COR-L47 (cell line): ENCODE data around the gene FGF18.
"Not testable (repeated sequence)": the region's sequence is repeated elsewhere in the genome, so short reads cannot be mapped to it uniquely, and the experiment has no call there.

ENCODE experiments used
- DNase-seq: peaks from one replicate; lab custom pipeline; 2025; lab: John Stamatoyannopoulos, UW

FGF18 gene, protein sequence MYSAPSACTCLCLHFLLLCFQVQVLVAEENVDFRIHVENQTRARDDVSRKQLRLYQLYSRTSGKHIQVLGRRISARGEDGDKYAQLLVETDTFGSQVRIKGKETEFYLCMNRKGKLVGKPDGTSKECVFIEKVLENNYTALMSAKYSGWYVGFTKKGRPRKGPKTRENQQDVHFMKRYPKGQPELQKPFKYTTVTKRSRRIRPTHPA

DNA sequence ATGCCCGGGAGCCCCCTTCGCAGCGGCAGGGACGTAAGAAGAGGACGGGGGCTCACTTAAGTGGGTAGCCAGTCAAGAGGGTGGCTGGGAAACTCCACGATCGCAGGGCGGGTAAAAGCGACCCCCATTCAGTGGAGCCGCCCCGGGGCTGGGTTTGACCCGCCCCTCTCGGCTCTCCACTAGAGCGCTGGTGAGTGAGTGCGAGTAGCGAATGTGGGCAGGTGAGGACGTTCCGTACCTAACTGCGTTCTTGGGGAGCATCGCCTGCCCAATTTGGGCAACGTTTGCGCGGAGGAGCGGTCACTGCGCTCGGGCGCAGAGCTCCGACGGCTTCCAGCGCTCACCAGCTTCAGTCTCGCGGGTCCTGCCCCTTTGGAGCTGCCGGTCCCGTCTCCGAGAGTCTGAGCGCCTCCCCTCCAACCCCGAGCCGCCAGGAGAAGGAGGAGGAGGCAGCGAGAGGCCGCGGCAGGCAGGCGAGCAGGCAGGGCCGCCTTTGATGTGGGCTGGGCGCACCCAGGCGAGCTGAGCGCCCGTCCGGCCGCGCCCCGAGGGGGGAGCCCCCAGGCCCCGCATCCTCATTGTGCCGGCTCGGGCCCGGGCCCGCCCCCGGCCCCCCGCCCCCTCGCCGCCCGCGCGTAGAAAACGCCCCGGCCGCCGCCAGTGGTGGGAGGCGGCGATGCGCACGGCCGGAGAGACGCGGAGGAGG, at the start of gene FGF18:
Gene FGF18 (plus strand): TSS at position 666 of the 706 bp plus-strand sequence. CDS start 553 bp downstream, outside the sequence.
- DNase-seq: peak; percentile 29

DNA sequence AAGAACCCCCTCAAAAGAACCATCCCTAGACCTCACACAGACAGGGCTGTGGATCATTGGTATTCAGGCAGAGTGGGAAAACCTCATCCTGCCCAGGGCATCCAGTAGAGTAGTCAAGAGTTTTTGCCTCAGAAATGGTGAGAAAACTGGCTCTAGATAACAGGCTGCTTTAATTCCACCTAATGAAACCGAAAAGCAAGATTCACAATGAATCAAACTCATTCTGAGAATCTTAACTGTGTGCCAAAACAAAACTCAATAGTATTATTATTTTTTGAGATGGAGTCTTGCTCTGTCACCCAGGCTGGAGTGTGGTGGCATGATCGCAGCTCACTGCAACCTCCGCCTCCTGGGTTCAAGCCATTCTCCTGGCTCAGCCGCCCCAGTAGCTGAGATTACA, 49.5 kb upstream of the FGF18 start:
- no peak for DNase-seq

DNA sequence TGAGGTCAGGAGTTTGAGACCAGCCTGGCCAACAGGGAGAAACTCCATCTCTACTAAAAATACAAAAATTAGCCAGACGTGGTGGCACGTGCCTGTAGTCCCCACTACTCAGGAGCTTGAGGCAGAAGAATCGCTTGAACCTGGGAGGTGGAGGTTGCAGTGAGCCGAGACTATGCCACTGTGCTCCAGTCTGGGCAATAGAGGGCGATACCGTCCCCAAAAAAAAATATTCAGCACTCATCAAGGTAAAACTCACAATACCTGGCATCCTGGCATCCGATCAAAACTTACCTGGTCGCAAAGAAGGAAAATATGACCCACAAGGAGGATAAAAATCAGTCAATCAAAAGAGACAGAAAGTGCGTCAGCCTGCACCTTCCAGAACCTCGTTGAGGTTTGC, 48.6 kb upstream of the FGF18 start:
- DNase-seq: not testable (repeated sequence)

DNA sequence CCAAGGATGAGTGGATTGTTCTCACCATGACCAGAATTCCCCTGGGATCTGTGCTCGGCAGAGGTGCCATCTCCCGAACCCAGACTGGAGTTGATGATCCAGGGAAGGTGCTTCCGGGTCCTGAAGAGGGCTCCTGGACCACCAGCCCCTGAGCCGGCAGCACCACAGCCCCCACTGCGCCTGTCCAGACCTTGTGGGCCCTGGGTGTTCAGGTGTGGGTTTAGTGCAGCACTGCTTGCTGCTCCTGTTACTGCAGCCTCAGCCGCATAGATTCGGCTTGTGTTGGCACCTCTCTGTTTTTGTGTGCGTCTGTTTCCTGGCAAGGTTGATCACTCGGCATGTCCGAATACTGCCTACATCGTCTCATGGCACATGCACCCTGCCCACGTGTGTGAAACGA, 48.1 kb upstream of the FGF18 start:
- no peak for DNase-seq

DNA sequence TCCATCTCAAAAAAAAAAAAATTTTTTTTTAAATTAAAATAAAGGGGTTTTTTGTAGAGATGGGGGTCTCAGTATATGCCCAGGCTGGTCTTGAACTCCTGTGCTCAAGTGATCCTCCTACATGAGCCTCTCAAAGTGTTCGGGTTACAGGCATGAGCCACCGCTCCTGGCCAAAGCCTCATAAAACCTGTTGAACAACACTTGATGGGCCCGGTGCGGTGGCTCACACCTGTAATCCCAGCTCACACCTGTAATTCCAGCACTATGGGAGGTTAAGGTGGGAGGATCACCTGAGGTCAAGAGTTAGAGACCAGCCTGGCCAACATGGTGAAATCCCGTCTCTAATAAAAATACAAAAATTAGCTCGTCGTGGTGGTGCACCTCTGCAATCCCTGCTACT, 39.5 kb upstream of the FGF18 start:
- DNase-seq: no peak

DNA sequence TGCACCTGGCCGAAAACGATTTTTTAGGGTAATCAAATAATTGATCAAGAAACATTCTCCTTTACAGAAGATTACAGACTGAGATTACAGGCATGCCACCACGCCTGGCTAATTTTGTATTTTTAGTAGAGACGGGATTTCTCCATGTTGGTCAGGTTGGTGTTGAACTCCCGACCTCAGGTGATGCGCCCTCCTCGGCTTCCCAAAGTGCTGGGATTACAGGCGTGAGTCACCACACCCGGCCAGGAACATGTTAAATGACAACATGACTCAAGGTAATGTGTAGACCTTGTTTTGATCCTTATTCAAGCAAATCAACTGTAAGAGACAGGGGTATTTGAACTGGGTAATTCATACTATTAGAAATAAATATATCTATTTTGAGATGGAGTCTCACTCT, 35.0 kb upstream of the FGF18 start:
- DNase-seq: not testable (repeated sequence)

DNA sequence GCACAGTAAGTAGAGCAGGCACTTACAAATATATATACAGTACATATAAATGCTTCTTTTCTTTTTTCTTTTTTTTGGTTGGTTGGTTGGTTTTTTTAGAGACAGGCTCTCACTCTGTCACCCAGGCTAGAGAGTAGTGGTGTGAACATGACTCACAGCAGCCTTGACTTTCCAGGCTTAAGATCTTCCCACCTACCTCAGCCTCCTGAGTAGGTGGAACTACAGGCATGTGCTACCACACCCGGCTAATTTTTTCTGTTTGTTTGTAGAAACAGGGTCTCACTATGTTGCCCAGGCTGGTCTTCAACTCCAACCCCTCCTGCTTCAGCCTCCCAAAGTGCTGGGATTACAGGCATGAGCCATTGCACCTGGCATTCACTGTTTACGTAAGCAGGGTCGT, 34.4 kb upstream of the FGF18 start:
- not testable (repeated sequence) for DNase-seq

DNA sequence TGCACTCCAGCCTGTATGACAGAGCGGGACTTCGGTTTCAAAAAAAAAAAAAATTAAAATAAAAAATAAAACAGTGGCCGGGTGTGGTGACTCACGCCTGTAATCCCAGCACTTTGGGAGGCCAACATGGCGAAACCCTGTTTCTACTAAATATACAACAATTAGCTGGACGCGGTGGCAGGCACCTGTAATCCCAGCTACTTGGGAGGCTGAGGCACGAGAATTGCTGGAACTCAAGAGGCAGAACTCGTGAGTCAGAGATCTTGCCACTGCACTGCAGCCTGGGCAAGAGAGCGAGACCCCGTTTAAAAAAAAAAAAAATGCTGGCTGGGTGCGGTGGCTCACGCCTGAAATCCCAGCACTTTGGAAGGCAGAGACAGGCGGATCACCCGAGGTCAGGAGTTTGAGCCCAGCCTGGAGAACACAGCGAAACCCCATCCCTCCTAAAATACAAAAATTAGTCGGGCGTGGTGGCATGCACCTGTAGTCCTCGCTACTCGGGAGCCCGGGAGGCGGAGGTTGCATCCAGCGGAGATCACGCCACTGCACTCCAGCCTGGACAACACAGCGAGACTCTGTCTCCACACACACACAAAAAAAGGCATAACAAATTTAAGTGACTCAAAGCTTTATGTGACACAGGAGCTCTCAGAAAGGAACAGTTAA, 33.3 kb upstream of the FGF18 start:
- DNase-seq: no peak

DNA sequence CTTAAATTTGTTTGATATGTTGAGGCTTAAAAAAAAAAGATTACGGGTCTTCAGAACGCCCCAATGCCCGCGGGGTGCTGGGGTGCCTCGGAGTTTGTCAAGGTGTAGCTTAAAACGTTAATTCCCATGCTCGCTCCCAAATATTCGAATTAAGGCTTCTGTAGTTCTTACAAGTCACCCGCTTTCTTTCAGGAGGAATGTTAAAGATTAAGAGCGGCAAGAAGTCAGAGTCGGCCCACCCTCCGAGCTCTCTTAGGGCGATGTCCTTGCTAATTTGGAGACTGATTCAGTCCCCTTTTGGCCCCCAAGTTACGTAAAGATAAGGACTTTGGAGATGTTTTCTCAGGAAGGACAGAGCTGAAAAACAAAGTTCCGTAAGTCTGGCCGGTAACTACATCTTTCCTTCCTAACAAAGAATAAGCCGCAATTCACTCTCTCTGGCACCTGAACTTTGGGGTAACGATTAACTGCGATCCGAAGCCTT, 32.5 kb upstream of the FGF18 start:
- DNase-seq: no peak

DNA sequence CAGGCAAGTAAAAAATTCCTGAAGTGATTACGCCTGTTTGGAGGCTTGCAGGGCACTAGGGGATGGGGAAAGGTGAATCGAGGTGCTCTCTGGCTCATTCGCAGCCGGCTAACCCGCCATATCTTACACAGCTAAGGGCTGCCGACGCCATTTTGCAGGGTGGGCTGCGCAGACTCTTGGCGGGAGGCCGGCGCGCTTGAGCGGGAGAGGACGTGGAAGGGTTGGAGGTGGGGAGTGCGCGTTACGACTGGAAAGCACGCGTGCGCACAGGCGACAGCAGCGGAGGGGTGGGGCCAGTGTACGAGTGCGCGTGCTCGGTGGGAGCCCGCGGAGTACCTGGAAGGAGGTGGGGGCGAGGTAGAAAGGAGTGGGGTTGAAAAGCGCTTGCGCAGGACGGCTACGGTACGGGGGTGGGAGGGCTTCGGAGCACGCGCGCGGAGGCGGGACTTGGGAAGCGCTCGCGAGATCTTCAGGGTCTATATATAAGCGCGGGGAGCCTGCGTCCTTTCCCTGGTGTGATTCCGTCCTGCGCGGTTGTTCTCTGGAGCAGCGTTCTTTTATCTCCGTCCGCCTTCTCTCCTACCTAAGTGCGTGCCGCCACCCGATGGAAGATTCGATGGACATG, 32.0 kb upstream of the FGF18 start, which contains the start of gene NPM1:
Gene NPM1 (plus strand): TSS at position 505 of the 625 bp plus-strand sequence. CDS start 100 bp downstream, at position 605.
- peak; percentile 98 for DNase-seq

DNA sequence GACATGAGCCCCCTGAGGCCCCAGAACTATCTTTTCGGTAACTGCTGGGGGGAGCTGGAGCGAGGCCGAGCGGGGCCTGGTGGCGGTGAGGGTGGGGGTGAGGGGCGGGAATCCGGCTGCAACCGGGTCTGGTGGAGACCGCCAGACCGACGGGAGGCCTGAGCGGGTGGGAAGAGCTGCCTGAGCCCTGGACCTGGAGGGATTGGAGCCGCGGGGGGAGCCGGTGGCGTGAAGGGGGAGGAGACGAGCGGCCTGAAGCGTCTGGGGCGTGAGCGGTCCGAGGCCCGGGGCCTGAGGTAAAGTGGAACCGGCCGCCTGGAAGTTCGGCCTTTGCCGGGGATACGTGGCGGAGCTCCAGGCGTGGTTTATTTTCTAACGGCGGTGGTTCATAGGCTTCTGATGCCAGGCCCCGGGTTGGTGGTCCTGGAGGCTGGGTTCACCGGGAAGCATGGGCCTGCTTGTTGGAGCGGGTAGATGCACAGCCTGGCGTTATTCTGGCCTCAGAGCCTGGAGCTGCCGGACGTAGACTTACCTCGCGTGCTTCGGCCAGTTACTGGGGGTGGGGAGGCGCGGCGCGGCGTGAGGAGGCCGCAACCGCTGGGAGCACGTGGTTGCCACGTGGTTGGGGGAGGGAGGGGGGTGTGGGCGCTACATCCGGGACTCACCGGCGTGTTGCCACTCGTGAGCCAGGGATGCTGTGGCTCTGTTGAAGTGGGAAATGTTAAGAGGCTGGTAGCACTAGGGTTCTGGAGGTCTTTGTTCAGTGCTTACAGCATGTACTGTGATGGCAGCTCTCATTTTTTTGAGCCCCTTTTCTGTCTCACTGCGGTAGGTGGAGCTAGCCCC, 31.3 kb upstream of the FGF18 start:
- DNase-seq: peak; percentile 79

DNA sequence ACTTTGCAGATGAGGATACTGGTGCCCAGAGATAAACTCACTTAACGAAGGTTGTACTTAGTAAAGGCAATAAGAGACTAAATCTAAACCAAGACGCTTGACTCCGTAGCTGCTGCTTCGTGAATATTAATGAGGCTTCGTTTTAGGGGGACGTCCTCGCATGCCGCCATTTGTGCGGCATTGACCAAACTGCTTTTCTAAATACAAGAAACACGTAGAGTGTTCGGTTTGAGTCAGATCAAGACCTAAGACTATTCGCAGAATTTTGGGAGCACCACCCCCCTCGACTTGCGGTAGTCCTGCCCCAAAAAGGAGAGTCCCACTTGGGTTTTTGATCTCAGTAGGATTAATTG, 30.7 kb upstream of the FGF18 start:
- no peak for DNase-seq

DNA sequence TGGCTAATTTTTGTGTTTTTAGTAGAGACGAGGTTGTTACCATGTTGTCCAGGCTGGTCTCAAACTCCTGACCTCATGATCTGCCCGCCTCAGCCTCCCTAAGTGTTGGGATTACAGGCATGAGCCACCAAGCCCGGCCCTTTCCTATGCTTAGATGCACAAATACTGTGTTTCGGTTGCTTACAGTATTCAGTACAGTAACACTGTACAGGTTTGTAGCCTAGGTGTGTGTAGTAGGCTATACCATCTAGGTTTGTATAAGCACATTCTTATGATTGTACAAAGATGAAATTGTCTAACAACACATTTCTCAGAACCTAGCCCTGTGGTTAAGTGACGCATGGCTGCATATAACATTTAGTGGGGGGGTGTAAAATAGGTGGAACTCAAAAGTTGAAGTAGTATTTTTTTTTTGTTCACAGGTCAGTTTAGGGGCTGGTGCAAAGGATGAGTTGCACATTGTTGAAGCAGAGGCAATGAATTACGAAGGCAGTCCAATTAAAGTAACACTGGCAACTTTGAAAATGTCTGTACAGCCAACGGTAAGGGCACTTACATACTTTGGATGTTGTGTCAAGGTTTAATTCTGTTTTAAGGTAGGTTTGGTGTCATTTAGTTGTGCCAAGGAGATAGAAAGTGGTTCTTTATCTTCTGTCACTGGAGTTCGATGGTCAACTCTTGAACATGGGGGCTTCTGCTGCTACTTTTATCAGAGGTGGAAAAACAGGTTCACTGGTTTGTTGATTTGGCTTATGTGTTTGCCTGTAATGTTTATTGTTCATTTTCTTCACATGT, 28.4 kb upstream of the FGF18 start:
- no peak for DNase-seq

DNA sequence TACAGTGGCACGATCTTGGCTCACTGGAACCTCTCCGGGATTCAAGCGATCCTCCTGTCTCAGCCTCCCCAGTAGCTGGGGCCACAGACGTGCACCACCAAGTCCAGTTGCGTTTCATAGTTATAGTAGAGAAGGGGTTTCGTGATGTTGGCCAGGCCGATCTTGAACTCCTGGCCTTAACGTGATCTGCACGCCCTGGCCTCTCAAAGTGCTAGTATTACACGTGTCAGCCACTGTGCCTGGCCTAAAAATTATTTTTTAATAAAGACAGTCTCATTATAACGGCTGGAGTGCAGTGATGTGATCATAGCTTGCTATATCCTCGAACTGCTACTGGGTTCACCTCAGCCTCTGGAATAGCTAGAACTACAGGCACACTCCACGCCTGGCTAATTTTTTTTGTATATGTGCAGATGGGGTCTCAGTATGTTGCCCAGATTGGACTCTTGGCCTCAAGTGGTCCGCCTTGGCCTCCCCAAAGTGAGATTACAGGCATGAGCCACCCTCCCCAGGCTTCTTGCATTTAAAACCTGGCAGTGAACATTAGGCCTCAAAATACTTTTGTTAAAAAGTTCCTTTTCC, 27.4 kb upstream of the FGF18 start:
- DNase-seq: no peak

DNA sequence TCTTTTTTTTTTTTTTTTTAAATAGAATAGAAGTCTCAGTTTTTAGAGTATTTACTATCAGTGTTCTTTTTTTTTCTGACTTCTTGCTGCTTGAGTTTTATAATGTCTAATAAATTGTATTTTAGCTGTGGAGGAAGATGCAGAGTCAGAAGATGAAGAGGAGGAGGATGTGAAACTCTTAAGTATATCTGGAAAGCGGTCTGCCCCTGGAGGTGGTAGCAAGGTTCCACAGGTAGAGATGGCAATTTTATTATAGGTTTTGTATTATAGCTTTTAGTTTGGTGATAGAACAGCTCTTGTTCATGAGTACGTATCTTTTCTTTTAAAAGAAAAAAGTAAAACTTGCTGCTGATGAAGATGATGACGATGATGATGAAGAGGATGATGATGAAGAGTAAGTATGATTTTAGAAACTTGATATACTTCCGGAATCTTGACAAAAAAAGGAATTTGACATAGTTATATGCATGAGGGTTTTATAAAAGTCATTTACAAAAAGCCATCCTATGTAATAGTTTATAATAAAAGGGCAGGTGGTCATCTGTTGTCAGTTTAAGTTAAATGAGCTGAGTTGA, 26.8 kb upstream of the FGF18 start:
- no peak for DNase-seq

DNA sequence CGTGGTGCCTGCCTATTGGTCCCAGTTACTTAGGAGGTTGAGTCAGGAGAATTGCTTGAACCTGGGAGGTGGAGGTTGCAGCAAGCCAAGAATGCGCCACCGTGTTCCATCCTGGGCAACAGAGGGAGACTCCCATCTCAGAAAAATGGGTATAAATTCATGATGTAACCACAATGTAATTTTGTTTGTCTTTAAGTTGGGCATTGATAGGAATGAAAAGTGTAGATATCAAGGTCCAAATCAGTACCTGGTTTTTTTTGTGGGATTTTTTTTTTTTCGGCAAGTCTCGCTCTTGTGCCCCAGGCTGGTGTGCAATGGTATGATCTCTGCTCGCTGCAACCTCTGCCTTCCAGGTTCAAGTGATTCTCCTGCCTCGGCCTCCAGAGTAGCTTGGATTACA, 24.4 kb upstream of the FGF18 start:
- no peak for DNase-seq

DNA sequence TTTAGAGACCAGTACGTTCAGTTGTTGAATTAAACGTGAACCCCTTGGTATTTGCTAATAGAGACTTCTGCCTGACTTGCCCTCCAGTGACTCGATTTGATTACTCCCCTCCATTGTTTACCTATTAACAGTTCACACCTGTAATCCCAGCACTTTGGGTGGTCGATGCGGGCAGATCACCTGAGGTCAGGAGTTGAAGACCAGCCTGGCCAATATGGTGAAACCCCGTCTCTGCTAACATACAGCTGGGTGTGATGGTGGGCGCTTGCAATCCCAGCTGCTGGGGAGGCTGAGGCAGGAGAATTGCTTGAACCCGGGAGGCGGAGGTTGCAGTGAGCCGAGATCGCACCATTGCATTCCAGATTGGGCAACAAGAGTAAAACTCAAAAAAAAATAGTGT, 22.9 kb upstream of the FGF18 start:
- not testable (repeated sequence) for DNase-seq

DNA sequence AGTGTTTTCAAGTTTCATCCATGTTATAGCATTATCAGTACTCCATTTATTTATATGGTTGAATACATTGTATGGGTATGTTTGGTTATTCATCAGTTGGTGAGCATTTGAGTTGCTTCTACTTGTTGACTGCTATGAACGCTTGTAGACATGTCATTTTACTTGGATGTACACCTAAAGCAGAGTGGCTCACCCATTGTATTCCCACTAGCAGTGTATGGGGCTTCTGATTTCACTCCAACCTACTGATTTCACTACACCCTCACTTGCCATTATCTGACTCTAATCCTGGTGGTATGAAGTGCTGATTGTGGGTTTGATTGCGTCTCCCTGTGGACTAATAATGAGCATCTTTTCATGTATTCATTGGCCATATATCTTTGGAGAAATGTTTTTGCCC, 22.3 kb upstream of the FGF18 start:
- DNase-seq: no peak

DNA sequence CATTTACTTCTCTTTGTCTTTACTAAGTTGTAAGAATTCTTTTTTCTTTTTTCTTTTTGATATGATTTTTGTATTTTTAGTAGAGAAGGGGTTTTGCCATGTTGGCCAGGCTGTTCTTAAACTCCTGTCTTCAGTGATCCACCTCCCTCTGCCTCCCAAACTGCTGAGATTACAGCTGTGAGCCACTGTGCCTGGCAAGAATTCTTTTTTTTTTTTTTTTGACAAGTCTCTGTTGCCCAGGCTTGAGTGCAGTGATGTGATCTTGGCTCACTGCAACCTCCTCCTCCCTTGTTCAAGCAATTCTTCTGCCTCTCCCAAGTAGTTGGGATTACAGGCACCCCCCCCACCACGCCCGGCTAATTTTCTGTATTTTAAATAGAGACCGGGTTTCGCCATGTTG, 21.8 kb upstream of the FGF18 start:
- no peak for DNase-seq

DNA sequence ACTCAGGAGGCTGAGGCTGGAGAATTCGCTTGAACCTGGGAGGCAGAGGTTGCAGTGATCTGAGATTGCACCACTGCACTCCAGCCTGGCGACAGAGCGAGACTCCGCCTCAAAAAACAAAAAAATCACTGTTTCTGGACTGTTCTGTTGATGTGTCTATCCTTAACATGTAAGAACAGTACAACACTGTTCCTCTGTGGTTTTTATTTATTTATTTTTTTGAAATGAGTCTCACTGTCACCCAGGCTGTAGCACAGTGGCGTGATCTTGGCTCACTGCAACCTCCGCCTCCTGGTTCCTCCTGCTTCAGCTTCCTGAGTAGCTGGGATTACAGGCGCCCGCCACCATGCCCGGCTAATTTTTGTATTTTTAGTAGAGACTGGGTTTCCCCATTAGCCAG, 20.8 kb upstream of the FGF18 start:
- DNase-seq: not testable (repeated sequence)
